Endothelial cell of umbilical vein (primary cell): ENCODE data around the gene MAPKAP1. TPM values are rescaled to one million over a fixed set of nuclear protein-coding genes. Genes with fewer than 3 reads are reported as not detected.

Experiments used
- BruUV-seq: library from RNA; stranded (reverse); fragments of 400-500 nt; replicated peaks from 2 replicates; lab custom pipeline; 2021; lab: Mats Ljungman, UMichigan
- CTCF ChIA-PET: fragments of 300-600, 350-600 bp; sonication (Branson Sonifier 250); formaldehyde crosslinking; loops from one replicate; lab custom pipeline; 2021; ENCODE audit warnings: antibody characterized with exemption, inconsistent platforms; lab: Charles Lee
- POLR2A ChIA-PET: fragments of 300-600, 350-600 bp; sonication (Branson Sonifier 250); formaldehyde crosslinking; loops from one replicate; lab custom pipeline; 2021; ENCODE audit warnings: antibody characterized with exemption, inconsistent platforms; lab: Charles Lee
- DNase-seq: peaks from one replicate; pipeline ENCODE4 v3.0.0-alpha.2; 2011; ENCODE audit warnings: low read depth, low spot score
- FAIRE-seq: peaks from 2 replicates; lab custom pipeline; 2011; peaks lifted over from hg19 to GRCh38; lab: Jason Lieb, UNC
- H2AFZ ChIP-seq: 2 replicates; pipeline ENCODE4 v1.6.0; 2012; ENCODE audit warnings: low read depth, low read length, control low read depth, inconsistent platforms
- H3K27ac ChIP-seq: 2 replicates; pipeline ENCODE4 v1.5.1; 2011; ENCODE audit warnings: low read depth, mild to moderate bottlenecking, control low read depth, low read length, moderate library complexity; ENCODE audit not compliant: insufficient read depth
- H3K27me3 ChIP-seq, 2 experiments: 2 replicates each; pipeline versions ENCODE4 v1.6.0 to v1.6.1; 2011; ENCODE audit warnings: low read length in 2 of 2, mixed read lengths in 1 of 2; ENCODE audit not compliant: control insufficient read depth in 2 of 2, insufficient read depth in 2 of 2
- H3K36me3 ChIP-seq, 2 experiments: 2 replicates in 1 of 2; 3 replicates in 1 of 2; pipeline ENCODE4 v1.5.1; 2011; ENCODE audit warnings: low read length in 2 of 2, mild to moderate bottlenecking in 1 of 2, moderate library complexity in 1 of 2; ENCODE audit not compliant: control insufficient read depth in 2 of 2, insufficient read depth in 2 of 2; ENCODE audit errors: extremely low read depth in 1 of 2
- H3K4me1 ChIP-seq: 3 replicates; pipeline ENCODE4 v1.5.1; 2011; ENCODE audit warnings: mild to moderate bottlenecking, low read length; ENCODE audit not compliant: control insufficient read depth, insufficient read depth; ENCODE audit errors: extremely low read depth
- H3K4me2 ChIP-seq: 2 replicates; pipeline ENCODE4 v1.6.1; 2011; ENCODE audit warnings: low read length, control low read depth, mixed read lengths; ENCODE audit not compliant: insufficient read depth
- H3K4me3 ChIP-seq, 3 experiments: fragments of 200-600 bp in 1 of 3; sonication (generic), shearing (Covaris generic) in 1 of 3; replicated peaks in 1 of 3; 2 replicates each; pipeline ENCODE4 v1.5.1; 2011 to 2016; ENCODE audit warnings: control low read depth in 3 of 3, low read length in 3 of 3, mild to moderate bottlenecking in 2 of 3, inconsistent platforms in 1 of 3, low read depth in 1 of 3, moderate library complexity in 1 of 3; ENCODE audit not compliant: insufficient read depth in 1 of 3
- H3K79me2 ChIP-seq: 2 replicates; pipeline ENCODE4 v1.6.0; 2012; ENCODE audit warnings: low read length, inconsistent platforms; ENCODE audit not compliant: control insufficient read depth, insufficient read depth
- H3K9ac ChIP-seq: replicated peaks from 2 replicates; pipeline ENCODE3; 2011; ENCODE audit warnings: low read length, control low read depth; ENCODE audit not compliant: insufficient read depth; ENCODE audit errors: extremely low read depth
- H3K9me1 ChIP-seq: replicated peaks from 3 replicates; pipeline ENCODE4 v1.6.0; 2011; ENCODE audit warnings: mild to moderate bottlenecking, low read length; ENCODE audit not compliant: control insufficient read depth, insufficient read depth; ENCODE audit errors: extremely low read depth
- H3K9me3 ChIP-seq: replicated peaks from 2 replicates; pipeline ENCODE4 v1.5.1; 2012; ENCODE audit warnings: low read length, inconsistent platforms; ENCODE audit not compliant: control insufficient read depth, insufficient read depth
- H4K20me1 ChIP-seq: replicated peaks from 2 replicates; pipeline ENCODE3; 2011; ENCODE audit warnings: mild to moderate bottlenecking, low read length; ENCODE audit not compliant: control insufficient read depth, insufficient read depth; ENCODE audit errors: extremely low read depth
- EZH2 ChIP-seq: IDR thresholded peaks from 2 replicates; pipeline ENCODE4 v1.6.1; 2012; ENCODE audit warnings: borderline replicate concordance, low read depth, mild to moderate bottlenecking, moderate library complexity, low read length, inconsistent platforms; ENCODE audit not compliant: severe bottlenecking
- FOS ChIP-seq: IDR thresholded peaks from 2 replicates; pipeline ENCODE4 v1.6.1; 2011; ENCODE audit warnings: mild to moderate bottlenecking, low read length, moderate library complexity, borderline replicate concordance; ENCODE audit not compliant: insufficient read depth
- GATA2 ChIP-seq: IDR thresholded peaks from 2 replicates; pipeline ENCODE4 v1.7.0; 2011; ENCODE audit warnings: low read depth, mild to moderate bottlenecking, moderate library complexity, mixed read lengths, low read length; ENCODE audit not compliant: insufficient read length, insufficient read depth
- JUN ChIP-seq: IDR thresholded peaks from 2 replicates; pipeline ENCODE4 v1.6.1; 2011; ENCODE audit warnings: borderline replicate concordance, low read depth; ENCODE audit not compliant: insufficient read length, insufficient read depth
- MAX ChIP-seq: IDR thresholded peaks from 2 replicates; pipeline ENCODE4 v1.6.1; 2011; ENCODE audit not compliant: insufficient read depth, insufficient read length
- MYC ChIP-seq: IDR thresholded peaks from one replicate; pipeline ENCODE4 v1.6.1; 2011; ENCODE audit warnings: mild to moderate bottlenecking, low read depth, low read length
- POLR2A ChIP-seq: IDR thresholded peaks from 2 replicates; pipeline ENCODE4 v1.6.1; 2012; ENCODE audit warnings: low read depth, mild to moderate bottlenecking, control low read depth, low read length
- POLR2AphosphoS5 ChIP-seq: IDR thresholded peaks from 2 replicates; pipeline ENCODE4 v1.6.1; 2012; ENCODE audit warnings: low read depth, mild to moderate bottlenecking, control low read depth, low read length, moderate library complexity; ENCODE audit not compliant: insufficient read depth
- dilution Hi-C: fragments of 300-500 bp; cut with MboI; formaldehyde crosslinking; loops from one replicate; pipeline ENCODE4 v1.15.0; 2019; ENCODE audit warnings: low sequenced_read_pairs; ENCODE audit not compliant: extremely low pct_ligation_motif_present
- intact Hi-C: fragments of 100-400 bp; cut with micrococcal nuclease; formaldehyde crosslinking; loops from one replicate; pipeline ENCODE4 v1.10.0; 2022
- polyA plus RNA-seq, 4 experiments: library from polyadenylated mRNA; depleted of rRNA in 3 of 4; stranded (reverse) in 3 of 4; unstranded in 1 of 4; fragments of >200 nt; gene quantifications; 2 replicates each; pipeline versions ENCODE4 v1.2.1 to v1.2.3, GENCODE V29; 2011 to 2012; ENCODE audit warnings: missing spikeins in 1 of 4
- total RNA-seq: library from RNA; stranded (reverse); gene quantifications from 2 replicates; pipeline ENCODE4 v1.2.3, GENCODE V29; 2021
- TF ChIP-seq, protein P1 (sequence below), 2 donors: IDR thresholded peaks; 1 replicate in 1 of 2; 2 replicates in 1 of 2; pipeline ENCODE4 v1.5.1; 2011; ENCODE audit warnings: low read length in 2 of 2, mild to moderate bottlenecking in 2 of 2, moderate library complexity in 2 of 2, control low read depth in 1 of 2, inconsistent platforms in 1 of 2, low read depth in 1 of 2; ENCODE audit not compliant: insufficient read depth in 1 of 2; ENCODE audit errors: extremely low read depth in 1 of 2

Gene MAPKAP1
- total and polyA plus RNA-seq, 2 donors (not counting 3 experiments of a cell fraction or from before 2014, with no cell fraction given) = 61.9 to 99.1 TPM

- ChIA-PET POLR2A (no interaction called here), CTCF (no interaction called here)
- H3K9me1 ChIP-seq = no peaks in the 10 kb centered on the region
- H3K79me2 ChIP-seq = peaks cover 5% of the 10 kb centered on the region
- no peak overlapping the region for H3K27ac ChIP-seq
- H3K4me1 ChIP-seq = peaks cover 52% of the 10 kb centered on the region
- H3K9me3 ChIP-seq = no peaks in the 10 kb centered on the region
- no peak overlapping the region for H3K9ac ChIP-seq
- TF ChIP-seq POLR2A = no peak
- no peak for TF ChIP-seq MYC
- no peak for TF ChIP-seq GATA2
- TF ChIP-seq MAX = no peak
- no peak for TF ChIP-seq POLR2AphosphoS5
- no peak for TF ChIP-seq FOS
- TF ChIP-seq, protein P1, sequence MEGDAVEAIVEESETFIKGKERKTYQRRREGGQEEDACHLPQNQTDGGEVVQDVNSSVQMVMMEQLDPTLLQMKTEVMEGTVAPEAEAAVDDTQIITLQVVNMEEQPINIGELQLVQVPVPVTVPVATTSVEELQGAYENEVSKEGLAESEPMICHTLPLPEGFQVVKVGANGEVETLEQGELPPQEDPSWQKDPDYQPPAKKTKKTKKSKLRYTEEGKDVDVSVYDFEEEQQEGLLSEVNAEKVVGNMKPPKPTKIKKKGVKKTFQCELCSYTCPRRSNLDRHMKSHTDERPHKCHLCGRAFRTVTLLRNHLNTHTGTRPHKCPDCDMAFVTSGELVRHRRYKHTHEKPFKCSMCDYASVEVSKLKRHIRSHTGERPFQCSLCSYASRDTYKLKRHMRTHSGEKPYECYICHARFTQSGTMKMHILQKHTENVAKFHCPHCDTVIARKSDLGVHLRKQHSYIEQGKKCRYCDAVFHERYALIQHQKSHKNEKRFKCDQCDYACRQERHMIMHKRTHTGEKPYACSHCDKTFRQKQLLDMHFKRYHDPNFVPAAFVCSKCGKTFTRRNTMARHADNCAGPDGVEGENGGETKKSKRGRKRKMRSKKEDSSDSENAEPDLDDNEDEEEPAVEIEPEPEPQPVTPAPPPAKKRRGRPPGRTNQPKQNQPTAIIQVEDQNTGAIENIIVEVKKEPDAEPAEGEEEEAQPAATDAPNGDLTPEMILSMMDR (IDR thresholded peaks at IDR 0.05; ENCODE audit: extremely low read depth in 1 of 2, insufficient read depth in 1 of 2, low read depth in 1 of 2, low read length in 2 of 2) = no peak
- TF ChIP-seq JUN = no peak
- TF ChIP-seq EZH2 = no peak
- no peak overlapping the region for H3K4me2 ChIP-seq
- H3K4me3 ChIP-seq = no peak overlapping the region
- peaks cover 0 to 3% of the 10 kb centered on the region in 2 experiments for H3K36me3 ChIP-seq
- BruUV-seq = no TSS peak
- dilution Hi-C loops = no loop called here
- FAIRE-seq (no peak), DNase-seq (no peak)
- no peaks in the 10 kb centered on the region for H4K20me1 ChIP-seq
- H3K27me3 ChIP-seq = no peaks in the 10 kb centered on the region
- no peak overlapping the region for H2AFZ ChIP-seq
- intact Hi-C loops = no loop called here
These were observed 183.3 kb downstream of the MAPKAP1 start for GRCh38 chr9:125523681-125524080.
